ENCODE results near the gene BAAT.

- TF ChIP-seq POLR2AphosphoS5 (IDR thresholded peaks at IDR 0.05; ENCODE audit: borderline replicate concordance, low read depth, low read length), result no peak
- no peak for TF ChIP-seq EZH2 (IDR thresholded peaks at IDR 0.05)
These were observed 33.2 kb upstream of the BAAT start for GRCh38 chr9:101417977-101418376.
